Measurements from ENCODE around the gene GP5.

GP5 gene

GRCh38 chr3:194446172-194446571, 47.1 kb upstream of the GP5 start:
- TF ChIP-seq ZNF565 (CRISPR knock-in tag; conservative IDR thresholded peaks at IDR 0.05; ENCODE audit: low read depth) (no peak), CREB5 (CRISPR knock-in tag; IDR thresholded peaks at IDR 0.05; ENCODE audit: low read depth) (no peak), ZFP3 (CRISPR knock-in tag; IDR thresholded peaks at IDR 0.05) (no peak), ESRRG (CRISPR knock-in tag; IDR thresholded peaks at IDR 0.05) (no peak), PPARA (CRISPR knock-in tag; IDR thresholded peaks at IDR 0.05; ENCODE audit: borderline replicate concordance) (no peak), ARNTL (CRISPR knock-in tag; IDR thresholded peaks at IDR 0.05; ENCODE audit: borderline replicate concordance, low read depth) (no peak), GLIS3 (CRISPR knock-in tag; IDR thresholded peaks at IDR 0.05) (no peak), RARB (CRISPR knock-in tag; IDR thresholded peaks at IDR 0.05) (no peak), TOX (CRISPR knock-in tag; IDR thresholded peaks at IDR 0.05; ENCODE audit: borderline replicate concordance) (no peak), ISL1 (CRISPR knock-in tag; IDR thresholded peaks at IDR 0.05) (no peak), ZNF70 (CRISPR knock-in tag; IDR thresholded peaks at IDR 0.05) (no peak), ZFP30 (CRISPR knock-in tag; IDR thresholded peaks at IDR 0.05) (no peak), ZNF8 (CRISPR knock-in tag; IDR thresholded peaks at IDR 0.05) (no peak), BACH2 (CRISPR knock-in tag; IDR thresholded peaks at IDR 0.05; ENCODE audit: borderline replicate concordance) (no peak)
- TF ChIP-seq, protein P1, sequence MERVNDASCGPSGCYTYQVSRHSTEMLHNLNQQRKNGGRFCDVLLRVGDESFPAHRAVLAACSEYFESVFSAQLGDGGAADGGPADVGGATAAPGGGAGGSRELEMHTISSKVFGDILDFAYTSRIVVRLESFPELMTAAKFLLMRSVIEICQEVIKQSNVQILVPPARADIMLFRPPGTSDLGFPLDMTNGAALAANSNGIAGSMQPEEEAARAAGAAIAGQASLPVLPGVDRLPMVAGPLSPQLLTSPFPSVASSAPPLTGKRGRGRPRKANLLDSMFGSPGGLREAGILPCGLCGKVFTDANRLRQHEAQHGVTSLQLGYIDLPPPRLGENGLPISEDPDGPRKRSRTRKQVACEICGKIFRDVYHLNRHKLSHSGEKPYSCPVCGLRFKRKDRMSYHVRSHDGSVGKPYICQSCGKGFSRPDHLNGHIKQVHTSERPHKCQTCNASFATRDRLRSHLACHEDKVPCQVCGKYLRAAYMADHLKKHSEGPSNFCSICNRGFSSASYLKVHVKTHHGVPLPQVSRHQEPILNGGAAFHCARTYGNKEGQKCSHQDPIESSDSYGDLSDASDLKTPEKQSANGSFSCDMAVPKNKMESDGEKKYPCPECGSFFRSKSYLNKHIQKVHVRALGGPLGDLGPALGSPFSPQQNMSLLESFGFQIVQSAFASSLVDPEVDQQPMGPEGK (CRISPR knock-in tag; IDR thresholded peaks at IDR 0.05; ENCODE audit: borderline replicate concordance) = no peak
- TF ChIP-seq, protein P2, sequence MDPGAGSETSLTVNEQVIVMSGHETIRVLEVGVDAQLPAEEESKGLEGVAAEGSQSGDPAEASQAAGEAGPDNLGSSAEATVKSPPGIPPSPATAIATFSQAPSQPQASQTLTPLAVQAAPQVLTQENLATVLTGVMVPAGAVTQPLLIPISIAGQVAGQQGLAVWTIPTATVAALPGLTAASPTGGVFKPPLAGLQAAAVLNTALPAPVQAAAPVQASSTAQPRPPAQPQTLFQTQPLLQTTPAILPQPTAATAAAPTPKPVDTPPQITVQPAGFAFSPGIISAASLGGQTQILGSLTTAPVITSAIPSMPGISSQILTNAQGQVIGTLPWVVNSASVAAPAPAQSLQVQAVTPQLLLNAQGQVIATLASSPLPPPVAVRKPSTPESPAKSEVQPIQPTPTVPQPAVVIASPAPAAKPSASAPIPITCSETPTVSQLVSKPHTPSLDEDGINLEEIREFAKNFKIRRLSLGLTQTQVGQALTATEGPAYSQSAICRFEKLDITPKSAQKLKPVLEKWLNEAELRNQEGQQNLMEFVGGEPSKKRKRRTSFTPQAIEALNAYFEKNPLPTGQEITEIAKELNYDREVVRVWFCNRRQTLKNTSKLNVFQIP (CRISPR knock-in tag; IDR thresholded peaks at IDR 0.05; ENCODE audit: borderline replicate concordance, low read depth) = no peak
- TF ChIP-seq, protein P3, sequence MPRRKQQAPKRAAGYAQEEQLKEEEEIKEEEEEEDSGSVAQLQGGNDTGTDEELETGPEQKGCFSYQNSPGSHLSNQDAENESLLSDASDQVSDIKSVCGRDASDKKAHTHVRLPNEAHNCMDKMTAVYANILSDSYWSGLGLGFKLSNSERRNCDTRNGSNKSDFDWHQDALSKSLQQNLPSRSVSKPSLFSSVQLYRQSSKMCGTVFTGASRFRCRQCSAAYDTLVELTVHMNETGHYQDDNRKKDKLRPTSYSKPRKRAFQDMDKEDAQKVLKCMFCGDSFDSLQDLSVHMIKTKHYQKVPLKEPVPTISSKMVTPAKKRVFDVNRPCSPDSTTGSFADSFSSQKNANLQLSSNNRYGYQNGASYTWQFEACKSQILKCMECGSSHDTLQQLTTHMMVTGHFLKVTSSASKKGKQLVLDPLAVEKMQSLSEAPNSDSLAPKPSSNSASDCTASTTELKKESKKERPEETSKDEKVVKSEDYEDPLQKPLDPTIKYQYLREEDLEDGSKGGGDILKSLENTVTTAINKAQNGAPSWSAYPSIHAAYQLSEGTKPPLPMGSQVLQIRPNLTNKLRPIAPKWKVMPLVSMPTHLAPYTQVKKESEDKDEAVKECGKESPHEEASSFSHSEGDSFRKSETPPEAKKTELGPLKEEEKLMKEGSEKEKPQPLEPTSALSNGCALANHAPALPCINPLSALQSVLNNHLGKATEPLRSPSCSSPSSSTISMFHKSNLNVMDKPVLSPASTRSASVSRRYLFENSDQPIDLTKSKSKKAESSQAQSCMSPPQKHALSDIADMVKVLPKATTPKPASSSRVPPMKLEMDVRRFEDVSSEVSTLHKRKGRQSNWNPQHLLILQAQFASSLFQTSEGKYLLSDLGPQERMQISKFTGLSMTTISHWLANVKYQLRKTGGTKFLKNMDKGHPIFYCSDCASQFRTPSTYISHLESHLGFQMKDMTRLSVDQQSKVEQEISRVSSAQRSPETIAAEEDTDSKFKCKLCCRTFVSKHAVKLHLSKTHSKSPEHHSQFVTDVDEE (CRISPR knock-in tag; IDR thresholded peaks at IDR 0.05) = no peak
- TF ChIP-seq, protein P4, sequence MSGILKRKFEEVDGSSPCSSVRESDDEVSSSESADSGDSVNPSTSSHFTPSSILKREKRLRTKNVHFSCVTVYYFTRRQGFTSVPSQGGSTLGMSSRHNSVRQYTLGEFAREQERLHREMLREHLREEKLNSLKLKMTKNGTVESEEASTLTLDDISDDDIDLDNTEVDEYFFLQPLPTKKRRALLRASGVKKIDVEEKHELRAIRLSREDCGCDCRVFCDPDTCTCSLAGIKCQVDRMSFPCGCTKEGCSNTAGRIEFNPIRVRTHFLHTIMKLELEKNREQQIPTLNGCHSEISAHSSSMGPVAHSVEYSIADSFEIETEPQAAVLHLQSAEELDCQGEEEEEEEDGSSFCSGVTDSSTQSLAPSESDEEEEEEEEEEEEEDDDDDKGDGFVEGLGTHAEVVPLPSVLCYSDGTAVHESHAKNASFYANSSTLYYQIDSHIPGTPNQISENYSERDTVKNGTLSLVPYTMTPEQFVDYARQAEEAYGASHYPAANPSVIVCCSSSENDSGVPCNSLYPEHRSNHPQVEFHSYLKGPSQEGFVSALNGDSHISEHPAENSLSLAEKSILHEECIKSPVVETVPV (CRISPR knock-in tag; IDR thresholded peaks at IDR 0.05) = no peak
- no peak for ATAC-seq

- ATAC-seq = peak; percentile 60
- no peak for TF ChIP-seq RARB (CRISPR knock-in tag; IDR thresholded peaks at IDR 0.05)
- TF ChIP-seq, protein P3 (CRISPR knock-in tag; IDR thresholded peaks at IDR 0.05) = no peak
- no peak for TF ChIP-seq SNAI2 (CRISPR knock-in tag; IDR thresholded peaks at IDR 0.05)
- no peak for TF ChIP-seq ZNF70 (CRISPR knock-in tag; IDR thresholded peaks at IDR 0.05)
- no peak for TF ChIP-seq CREB5 (CRISPR knock-in tag; IDR thresholded peaks at IDR 0.05; ENCODE audit: low read depth)
- TF ChIP-seq OSR1 (CRISPR knock-in tag; IDR thresholded peaks at IDR 0.05) = no peak
Observed at GRCh38 chr3:194443901-194444300, 44.8 kb upstream of the GP5 start.

All from SK-N-SH treated with all-trans-retinoic acid at 6 μM for 48 hours (cell line).